ENCODE results near the gene PIK3R1. TPM values are rescaled to one million over a fixed set of nuclear protein-coding genes. Genes with fewer than 3 reads are reported as not detected.

PIK3R1 gene
- total and polyA plus RNA-seq, 2 of the 4 experiments (the other 2 are of a cell fraction), result 2.4 to 9.3 TPM

- Histone ChIP-seq H3K4me2 (ENCODE audit: low read depth, low read length) (no peak overlapping the region), H3K14ac (replicated peaks; ENCODE audit: low read depth, low read length) (no peak overlapping the region), H2AFZ (replicated peaks; ENCODE audit: low read length, poor library complexity) (no peak overlapping the region), H3K27me3 (ENCODE audit: control insufficient read depth, insufficient read depth, low read length) (no peaks in the 10 kb centered on the region), H4K8ac (ENCODE audit: low read depth in 2 of 2, low read length in 2 of 2) (no peak overlapping the region), H2BK15ac (ENCODE audit: low read depth, low read length) (no peak overlapping the region), H4K20me1 (ENCODE audit: insufficient read depth, low read length) (no peaks in the 10 kb centered on the region), H3K4me3 (ENCODE audit: insufficient read depth, low read depth, low read length) (no peak overlapping the region), H2BK20ac (ENCODE audit: low read depth, low read length) (no peak overlapping the region), H3K4ac (ENCODE audit: low read depth, low read length) (no peak overlapping the region), H3K79me1 (ENCODE audit: low read depth in 1 of 2, low read length in 2 of 2) (peaks cover 8 to 14% of the 10 kb centered on the region in 2 experiments; a peak in 3 of 4 replicates), H4K91ac (ENCODE audit: insufficient read depth, low read depth, low read length) (no peak overlapping the region), H3K27ac (ENCODE audit: insufficient read depth, low read length) (no peak overlapping the region), H2BK5ac (ENCODE audit: low read depth, low read length, poor library complexity, severe bottlenecking) (no peak overlapping the region), H3K9ac (ENCODE audit: low read depth, low read length) (no peak overlapping the region), H2AK9ac (replicated peaks; ENCODE audit: low read depth, low read length, poor library complexity) (no peak overlapping the region), H2AK5ac (ENCODE audit: low read depth, low read length) (no peak overlapping the region), H3K18ac (ENCODE audit: low read depth, low read length) (no peak overlapping the region), H3K9me1 (ENCODE audit: insufficient read depth, low read length) (no peaks in the 10 kb centered on the region), H3K23ac (ENCODE audit: low read depth, low read length) (no peak overlapping the region), H4K5ac (ENCODE audit: low read depth, low read length) (no peak overlapping the region), H3K56ac (ENCODE audit: extremely low read depth, insufficient read depth, low read length) (no peak overlapping the region), H2BK120ac (ENCODE audit: low read depth, low read length) (no peak overlapping the region), H3K4me1 (ENCODE audit: control insufficient read depth, insufficient read depth, low read length) (peaks cover 10% of the 10 kb centered on the region), H3K9me3 (ENCODE audit: control insufficient read depth, insufficient read depth, low read length) (no peaks in the 10 kb centered on the region), H3K36me3 (ENCODE audit: control insufficient read depth, insufficient read depth, low read length) (peaks cover 9% of the 10 kb centered on the region; the same call in 1 of the 2 replicates)
- ChIA-PET CTCF (interaction anchor here (0.5 to 2.7 kb wide), 15 partner anchors 24 to 1977 kb away, joined by 3 to 13 read pairs (median 3); no protein-coding TSS in a partner anchor), POLR2A (ENCODE audit: unreplicated experiment) (no interaction called here)
- TF ChIP-seq NFE2L2 (IDR thresholded peaks at IDR 0.05; ENCODE audit: low read depth, low read length), result no peak
- no peak for TF ChIP-seq MAZ (IDR thresholded peaks at IDR 0.05; ENCODE audit: borderline replicate concordance, low read depth, low read length)
- no peak for TF ChIP-seq FOS (IDR thresholded peaks at IDR 0.05; ENCODE audit: low read depth, low read length)
- no peak for TF ChIP-seq SMC3 (IDR thresholded peaks at IDR 0.05; ENCODE audit: low read depth, low read length)
- no peak for TF ChIP-seq BHLHE40 (IDR thresholded peaks at IDR 0.05; ENCODE audit: low read depth, low read length)
- TF ChIP-seq CHD1 (IDR thresholded peaks at IDR 0.05; ENCODE audit: low read depth, low read length), result no peak
- TF ChIP-seq ELK1 (IDR thresholded peaks at IDR 0.05; ENCODE audit: borderline replicate concordance, low read depth, low read length), result no peak
- TF ChIP-seq POLR2A (IDR thresholded peaks at IDR 0.05; ENCODE audit: low read depth, low read length), result no peak
- no peak for TF ChIP-seq RAD21 (IDR thresholded peaks at IDR 0.05; ENCODE audit: low read length)
- no peak for TF ChIP-seq MXI1 (IDR thresholded peaks at IDR 0.05; ENCODE audit: borderline replicate concordance, low read depth, low read length)
- no peak for TF ChIP-seq RFX5 (IDR thresholded peaks at IDR 0.05; ENCODE audit: low read depth, low read length)
- no peak for TF ChIP-seq RCOR1 (IDR thresholded peaks at IDR 0.05; ENCODE audit: insufficient replicate concordance, low read length)
- no peak for TF ChIP-seq CTCF (conservative IDR thresholded peaks at IDR 0.05; ENCODE audit: low read depth, low read length)
- no peak for TF ChIP-seq MAFK (IDR thresholded peaks at IDR 0.05; ENCODE audit: low read depth, low read length)
- no peak for TF ChIP-seq USF2 (IDR thresholded peaks at IDR 0.05; ENCODE audit: low read depth, low read length)
- no peak for TF ChIP-seq CEBPB (IDR thresholded peaks at IDR 0.05; ENCODE audit: low read depth, low read length)
- dilution Hi-C loops (cut with HindIII; ENCODE audit: low sequenced_read_pairs, unreplicated experiment) (no loop called here), intact Hi-C loops (cut with micrococcal nuclease) (loop anchor here (1.0 to 5.0 kb wide), 5 partner anchors 174 to 721 kb away; no protein-coding TSS in a partner anchor), in situ Hi-C loops (cut with MboI; ENCODE audit: low sequenced_read_pairs) (loop anchor here (5.0 kb wide), 2 partner anchors 176 to 676 kb away; no protein-coding TSS in a partner anchor)
- BruUV-seq (replicated peaks), result no TSS peak
- WGBS, 2 experiments (ENCODE audit: extremely low coverage in 2 of 2, insufficient read length in 1 of 2), result no CpG with 5 or more reads among the region's 1 CpG
- DNase-seq, result no peak
- no peak for ATAC-seq (ENCODE audit: low read depth)
Measured at GRCh38 chr5:68286612-68286912, 71.0 kb downstream of the PIK3R1 start.
